ENCODE results near the gene MRGPRF.

Gene MRGPRF

GRCh38 chr11:69054397-69055211 lies 41.6 kb upstream of the MRGPRF start:
- DNase-seq: no peak
- no peak for TF ChIP-seq POLR2A (IDR thresholded peaks at IDR 0.05; ENCODE audit: low read length)
- no peak for TF ChIP-seq GATA1 (IDR thresholded peaks at IDR 0.05; ENCODE audit: low read depth, low read length)

- no peak for DNase-seq
- TF ChIP-seq GATA1 (IDR thresholded peaks at IDR 0.05; ENCODE audit: low read depth, low read length) (no peak), POLR2A (IDR thresholded peaks at IDR 0.05; ENCODE audit: low read length) (no peak)
Observed at GRCh38 chr11:69053546-69054396, 40.7 kb upstream of the MRGPRF start.

- TF ChIP-seq GATA1 (IDR thresholded peaks at IDR 0.05; ENCODE audit: low read depth, low read length): no peak
- TF ChIP-seq POLR2A (IDR thresholded peaks at IDR 0.05; ENCODE audit: low read length): no peak
- DNase-seq: no peak
Observed at GRCh38 chr11:69053169-69053477, 40.1 kb upstream of the MRGPRF start.

- no peak for DNase-seq
- TF ChIP-seq GATA1 (IDR thresholded peaks at IDR 0.05; ENCODE audit: low read depth, low read length) (no peak), POLR2A (IDR thresholded peaks at IDR 0.05; ENCODE audit: low read length) (no peak)
Observed at GRCh38 chr11:69052343-69053168, 39.5 kb upstream of the MRGPRF start.

- TF ChIP-seq GATA1 (IDR thresholded peaks at IDR 0.05; ENCODE audit: low read depth, low read length) (no peak), POLR2A (IDR thresholded peaks at IDR 0.05; ENCODE audit: low read length) (no peak)
- DNase-seq: no peak
Observed at GRCh38 chr11:69051381-69052342, 38.6 kb upstream of the MRGPRF start.

GRCh38 chr11:69050592-69051380 lies 37.7 kb upstream of the MRGPRF start:
- peak in 1 of 2 experiments; percentile 12 for DNase-seq
- no peak for TF ChIP-seq POLR2A (IDR thresholded peaks at IDR 0.05; ENCODE audit: low read length)
- no peak for TF ChIP-seq GATA1 (IDR thresholded peaks at IDR 0.05; ENCODE audit: low read depth, low read length)

- TF ChIP-seq GATA1 (IDR thresholded peaks at IDR 0.05; ENCODE audit: low read depth, low read length): no peak
- no peak for TF ChIP-seq POLR2A (IDR thresholded peaks at IDR 0.05; ENCODE audit: low read length)
- DNase-seq: no peak
Observed at GRCh38 chr11:69049490-69049867, 36.4 kb upstream of the MRGPRF start.

GRCh38 chr11:69048694-69049489 lies 35.8 kb upstream of the MRGPRF start, which contains the start of gene TPCN2:
TPCN2 (plus strand) TSS chr11:69048932; CDS start chr11:69048998, 66 bp downstream.
- peak; percentile 63 for TF ChIP-seq POLR2A (IDR thresholded peaks at IDR 0.05; ENCODE audit: low read length)
- TF ChIP-seq GATA1 (IDR thresholded peaks at IDR 0.05; ENCODE audit: low read depth, low read length): no peak
- peak; percentile 95 to 97 for DNase-seq

- DNase-seq: peak in 1 of 2 experiments; percentile 33
- TF ChIP-seq POLR2A (IDR thresholded peaks at IDR 0.05; ENCODE audit: low read length) (no peak), GATA1 (IDR thresholded peaks at IDR 0.05; ENCODE audit: low read depth, low read length) (no peak)
Observed at GRCh38 chr11:69048031-69048693, 35.1 kb upstream of the MRGPRF start.

- peak; percentile 20 to 32 for DNase-seq
- TF ChIP-seq POLR2A (IDR thresholded peaks at IDR 0.05; ENCODE audit: low read length) (no peak), GATA1 (IDR thresholded peaks at IDR 0.05; ENCODE audit: low read depth, low read length) (no peak)
Observed at GRCh38 chr11:69044111-69045013, 31.3 kb upstream of the MRGPRF start.
